SU-DHL-6 (cell line): Measurements from ENCODE around the gene ARG1.

Source experiments
- H2AFZ ChIP-seq: fragments of 200-600 bp; sonication (generic); 2 replicates; pipeline ENCODE4 v1.6.1; 2014; ENCODE audit warnings: low read depth, mild to moderate bottlenecking, moderate library complexity, mixed read lengths, antibody characterized with exemption, low read length; ENCODE audit not compliant: severe bottlenecking
- H3F3A ChIP-seq: fragments of 200-600 bp; shearing (Covaris generic); 2 replicates; pipeline ENCODE4 v1.6.0; 2016; ENCODE audit warnings: antibody characterized with exemption, mild to moderate bottlenecking; ENCODE audit not compliant: insufficient read depth
- H3K27ac ChIP-seq: fragments of 200-600 bp; sonication (generic); 2 replicates; pipeline ENCODE4 v1.5.1; 2016; ENCODE audit warnings: low read depth, mild to moderate bottlenecking, low read length, moderate library complexity, mixed read lengths
- H3K27me3 ChIP-seq: fragments of 200-600 bp; sonication (generic), shearing (Covaris generic); 2 replicates; pipeline ENCODE4 v1.6.0; 2014; ENCODE audit warnings: mild to moderate bottlenecking, low read length
- H3K36me3 ChIP-seq: fragments of 200-600 bp; sonication (generic); 2 replicates; pipeline ENCODE4 v1.6.1; 2014; ENCODE audit warnings: mild to moderate bottlenecking, low read length, mixed read lengths
- H3K4me2 ChIP-seq: fragments of 300-600, 200-600 bp; shearing (Covaris generic), sonication (generic); 2 replicates; pipeline ENCODE4 v1.6.0; 2014; ENCODE audit warnings: low read length, low read depth, mild to moderate bottlenecking; ENCODE audit not compliant: poor library complexity, severe bottlenecking
- H3K4me3 ChIP-seq: fragments of 200-600 bp; sonication (generic); 2 replicates; pipeline ENCODE4 v1.5.1; 2014; ENCODE audit warnings: antibody characterized with exemption, low read length, mild to moderate bottlenecking, mixed read lengths; ENCODE audit not compliant: insufficient read depth, poor library complexity, severe bottlenecking
- H3K79me2 ChIP-seq: fragments of 200-600 bp; sonication (generic); 2 replicates; pipeline ENCODE4 v1.6.1; 2014; ENCODE audit warnings: mild to moderate bottlenecking, low read length, moderate library complexity; ENCODE audit not compliant: insufficient read depth
- H3K9ac ChIP-seq: fragments of 200-600 bp; sonication (generic); 2 replicates; pipeline ENCODE4 v1.7.0; 2014; ENCODE audit warnings: mild to moderate bottlenecking, low read length
- H3K9me2 ChIP-seq: fragments of 200-600 bp; sonication (generic); replicated peaks from 2 replicates; pipeline ENCODE4 v1.6.1; 2014; ENCODE audit warnings: low read length; ENCODE audit not compliant: insufficient read depth
- H3K9me3 ChIP-seq: fragments of 200-600 bp; sonication (generic); 2 replicates; pipeline ENCODE4 v1.6.1; 2014; ENCODE audit warnings: low read length, mixed read lengths; ENCODE audit not compliant: insufficient read depth
- H4K20me1 ChIP-seq: fragments of 200-600 bp; sonication (generic); 2 replicates; pipeline ENCODE4 v1.6.1; 2014; ENCODE audit warnings: low read depth, mild to moderate bottlenecking, antibody characterized with exemption, low read length, moderate library complexity, mixed read lengths
- CTCF ChIP-seq: fragments of 200-600 bp; sonication (generic); IDR thresholded peaks from one replicate; pipeline ENCODE4 v1.5.1; 2017; ENCODE audit warnings: antibody characterized with exemption, mild to moderate bottlenecking, low read length, moderate library complexity; ENCODE audit not compliant: insufficient read depth, poor library complexity, severe bottlenecking
- EZH2phosphoT487 ChIP-seq: fragments of 200-600 bp; sonication (generic), shearing (Covaris generic); conservative IDR thresholded peaks from 2 replicates; pipeline ENCODE4 v1.6.1; 2018; ENCODE audit warnings: mild to moderate bottlenecking, antibody characterized with exemption, low read length, moderate library complexity, mixed read lengths

Gene ARG1

GRCh38 chr6:131631625-131632289, 58.7 kb downstream of the ARG1 start:
- Histone ChIP-seq H3K27me3 (no peaks in the 10 kb centered on the region), H3K79me2 (peaks cover 13% of the 10 kb centered on the region), H4K20me1 (no peaks in the 10 kb centered on the region), H3K9ac (no peak overlapping the region), H3F3A (peaks cover 13% of the 10 kb centered on the region), H3K9me2 (no peaks in the 10 kb centered on the region), H3K36me3 (no peaks in the 10 kb centered on the region), H2AFZ (no peak overlapping the region), H3K4me3 (no peak overlapping the region), H3K4me2 (no peak overlapping the region), H3K9me3 (no peaks in the 10 kb centered on the region), H3K27ac (no peak overlapping the region)
- TF ChIP-seq EZH2phosphoT487 (no peak), CTCF (no peak)
